NCI-H146 treated with DMSO at 0.1 percent for 48 hours (cell line): ENCODE results near the gene MAGI2.
"Not testable (repeated sequence)": the region's sequence is repeated elsewhere in the genome, so short reads cannot be mapped to it uniquely, and the experiment has no call there.

Experiments used
- DNase-seq: peaks from one replicate; lab custom pipeline; 2025; ENCODE audit not compliant: unreplicated experiment; lab: John Stamatoyannopoulos, UW

MAGI2 gene

GRCh38 chr7:79452032-79452494 lies 1.4 kb downstream of the MAGI2 start:
- no peak for DNase-seq

GRCh38 chr7:79451580-79451979 lies 1.9 kb downstream of the MAGI2 start:
- no peak for DNase-seq

GRCh38 chr7:79442766-79443165 lies 10.7 kb downstream of the MAGI2 start:
- DNase-seq: not testable (repeated sequence)

- no peak for DNase-seq
Observed at GRCh38 chr7:79436378-79436777, 17.1 kb downstream of the MAGI2 start.

GRCh38 chr7:79434867-79435266 lies 18.6 kb downstream of the MAGI2 start:
- no peak for DNase-seq

- DNase-seq: no peak
Observed at GRCh38 chr7:79434098-79434497, 19.4 kb downstream of the MAGI2 start.

- DNase-seq: no peak
Observed at GRCh38 chr7:79430391-79430790, 23.1 kb downstream of the MAGI2 start.

GRCh38 chr7:79425665-79426064 lies 27.8 kb downstream of the MAGI2 start:
- DNase-seq: no peak

- DNase-seq: no peak
Observed at GRCh38 chr7:79421751-79422150, 31.7 kb downstream of the MAGI2 start.

- DNase-seq: no peak
Observed at GRCh38 chr7:79420464-79420863, 33.0 kb downstream of the MAGI2 start.

- no peak for DNase-seq
Observed at GRCh38 chr7:79414910-79415309, 38.6 kb downstream of the MAGI2 start.

- no peak for DNase-seq
Observed at GRCh38 chr7:79412915-79413314, 40.6 kb downstream of the MAGI2 start.

GRCh38 chr7:79412438-79412837 lies 41.0 kb downstream of the MAGI2 start:
- no peak for DNase-seq

GRCh38 chr7:79410345-79410744 lies 43.1 kb downstream of the MAGI2 start:
- no peak for DNase-seq

- no peak for DNase-seq
Observed at GRCh38 chr7:79407351-79407750, 46.1 kb downstream of the MAGI2 start.

GRCh38 chr7:79406371-79406770 lies 47.1 kb downstream of the MAGI2 start:
- DNase-seq: no peak

GRCh38 chr7:79405368-79405767 lies 48.1 kb downstream of the MAGI2 start:
- DNase-seq: no peak

- DNase-seq: no peak
Observed at GRCh38 chr7:79403879-79404278, 49.6 kb downstream of the MAGI2 start.

- no peak for DNase-seq
Observed at GRCh38 chr7:79403451-79403850, 50.0 kb downstream of the MAGI2 start.

GRCh38 chr7:79401254-79401653 lies 52.2 kb downstream of the MAGI2 start:
- no peak for DNase-seq

GRCh38 chr7:79400222-79400621 lies 53.2 kb downstream of the MAGI2 start:
- DNase-seq: no peak

- DNase-seq: no peak
Observed at GRCh38 chr7:79398138-79398749, 55.2 kb downstream of the MAGI2 start.

GRCh38 chr7:79386688-79387422 lies 66.6 kb downstream of the MAGI2 start:
- no peak for DNase-seq
